Keratinocyte (primary cell): ENCODE results near the gene AHNAK2. TPM values are rescaled to one million over a fixed set of nuclear protein-coding genes. Genes with fewer than 3 reads are reported as not detected.

Source experiments
- DNase-seq: peaks from one replicate; pipeline ENCODE4 v3.0.0-alpha.2; 2011; ENCODE audit warnings: low read depth, missing footprints, low spot score
- FAIRE-seq: peaks from 2 replicates; lab custom pipeline; 2011; peaks lifted over from hg19 to GRCh38; lab: Jason Lieb, UNC
- H2AFZ ChIP-seq: 2 replicates; pipeline ENCODE4 v1.6.0; 2012; ENCODE audit warnings: low read length, control low read depth, inconsistent platforms; ENCODE audit not compliant: control insufficient read depth
- H3K27ac ChIP-seq: 2 replicates; pipeline ENCODE4 v1.5.1; 2011; ENCODE audit warnings: low read length; ENCODE audit not compliant: control insufficient read depth, insufficient read depth
- H3K27me3 ChIP-seq: 3 replicates; pipeline ENCODE4 v1.6.0; 2011; ENCODE audit warnings: low read length; ENCODE audit not compliant: control insufficient read depth, insufficient read depth; ENCODE audit errors: extremely low read depth
- H3K36me3 ChIP-seq, 2 experiments: 2 replicates in 1 of 2; 3 replicates in 1 of 2; pipeline ENCODE4 v1.5.1; 2011; ENCODE audit warnings: low read length in 2 of 2, mild to moderate bottlenecking in 1 of 2; ENCODE audit not compliant: control insufficient read depth in 2 of 2, insufficient read depth in 2 of 2; ENCODE audit errors: extremely low read depth in 1 of 2
- H3K4me1 ChIP-seq: 3 replicates; pipeline ENCODE4 v1.5.1; 2011; ENCODE audit warnings: low read length; ENCODE audit not compliant: control insufficient read depth, insufficient read depth; ENCODE audit errors: extremely low read depth
- H3K4me2 ChIP-seq: 3 replicates; pipeline ENCODE4 v1.6.0; 2011; ENCODE audit warnings: low read depth, low read length; ENCODE audit not compliant: control insufficient read depth, insufficient read depth; ENCODE audit errors: extremely low read depth
- H3K4me3 ChIP-seq, 3 experiments: fragments of 200-600 bp in 1 of 3; sonication (generic) in 1 of 3; 2 replicates in 2 of 3; 3 replicates in 1 of 3; pipeline ENCODE4 v1.5.1; 2011 to 2016; ENCODE audit warnings: low read length in 3 of 3, mild to moderate bottlenecking in 3 of 3, control low read depth in 2 of 3, inconsistent platforms in 1 of 3, low read depth in 1 of 3, mixed read lengths in 1 of 3, mixed run types in 1 of 3, moderate library complexity in 1 of 3; ENCODE audit not compliant: control insufficient read depth in 2 of 3, insufficient read depth in 2 of 3; ENCODE audit errors: extremely low read depth in 1 of 3
- H3K79me2 ChIP-seq: 2 replicates; pipeline ENCODE4 v1.6.0; 2012; ENCODE audit warnings: low read length; ENCODE audit not compliant: control insufficient read depth, insufficient read depth
- H3K9ac ChIP-seq: 3 replicates; pipeline ENCODE4 v1.6.0; 2011; ENCODE audit warnings: low read length; ENCODE audit not compliant: control insufficient read depth, insufficient read depth; ENCODE audit errors: extremely low read depth
- H3K9me1 ChIP-seq: 3 replicates; pipeline ENCODE4 v1.6.0; 2011; ENCODE audit warnings: low read length; ENCODE audit not compliant: control insufficient read depth, insufficient read depth; ENCODE audit errors: extremely low read depth
- H3K9me3 ChIP-seq: 2 replicates; pipeline ENCODE4 v1.5.1; 2012; ENCODE audit warnings: low read depth, low read length; ENCODE audit not compliant: control insufficient read depth
- H4K20me1 ChIP-seq: 3 replicates; pipeline ENCODE4 v1.6.0; 2011; ENCODE audit warnings: low read length; ENCODE audit not compliant: control insufficient read depth, insufficient read depth; ENCODE audit errors: extremely low read depth
- EZH2 ChIP-seq: IDR thresholded peaks from one replicate; pipeline ENCODE4 v1.6.1; 2012; ENCODE audit warnings: inconsistent platforms, mild to moderate bottlenecking, low read length, moderate library complexity
- dilution Hi-C: fragments of 300-500 bp; cut with MboI; formaldehyde crosslinking; loops from one replicate; pipeline ENCODE4 v1.7.0; 2020; ENCODE audit warnings: low sequenced_read_pairs; ENCODE audit not compliant: extremely low pct_ligation_motif_present
- polyA plus RNA-seq, 5 experiments: library from polyadenylated mRNA; depleted of rRNA in 3 of 5; stranded (reverse) in 3 of 5; stranded (forward) in 1 of 5; unstranded in 1 of 5; fragments of >200 nt; gene quantifications; 1 replicate in 1 of 5; 2 replicates in 3 of 5; 3 replicates in 1 of 5; pipeline versions ENCODE4 v1.2.1 to v1.2.3, GENCODE V29; 2011 to 2012; ENCODE audit warnings: missing spikeins in 2 of 5, low read depth in 1 of 5, low replicate concordance in 1 of 5
- TF ChIP-seq, protein P1 (sequence below), 3 experiments: IDR thresholded peaks in 1 of 3; conservative IDR thresholded peaks in 1 of 3; optimal IDR thresholded peaks in 1 of 3; 2 replicates in 2 of 3; 3 replicates in 1 of 3; pipeline versions ENCODE3 to v1.5.1; 2011; ENCODE audit warnings: low read length in 3 of 3, mild to moderate bottlenecking in 3 of 3, moderate library complexity in 2 of 3, control low read depth in 1 of 3, inconsistent platforms in 1 of 3; ENCODE audit not compliant: insufficient read depth in 2 of 3; ENCODE audit errors: extremely low read depth in 1 of 3

Gene AHNAK2
- polyA plus RNA-seq, 1 donor (not counting 4 experiments of a cell fraction or from before 2014, with no cell fraction given) = 164 TPM

DNA sequence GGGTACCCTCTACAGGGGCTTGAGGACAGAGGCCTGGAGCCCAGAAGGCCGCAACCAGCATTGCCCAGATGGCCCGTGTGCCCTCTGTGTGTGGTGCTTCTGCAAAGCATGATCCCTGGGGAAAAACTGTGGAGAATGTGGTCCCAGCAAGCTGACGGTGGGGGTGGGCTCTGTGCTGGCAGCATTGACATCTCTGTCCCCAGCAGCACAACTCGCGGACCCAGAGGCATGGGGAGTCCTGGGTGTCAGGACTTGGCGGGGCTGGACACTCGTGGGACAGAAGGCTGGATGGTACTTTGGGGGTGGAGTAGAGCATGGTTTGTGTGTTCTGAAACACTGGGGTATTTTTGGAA lies 11.8 kb upstream of the AHNAK2 start:
- H3K4me3 ChIP-seq = no peak overlapping the region
- H3K36me3 ChIP-seq = peaks cover 15 to 22% of the 10 kb centered on the region in 2 experiments
- FAIRE-seq (no peak), DNase-seq (no peak)
- no peaks in the 10 kb centered on the region for H3K9me1 ChIP-seq
- H3K27me3 ChIP-seq = no peaks in the 10 kb centered on the region
- peaks cover 7% of the 10 kb centered on the region for H3K4me1 ChIP-seq
- no peaks in the 10 kb centered on the region for H4K20me1 ChIP-seq
- H3K4me2 ChIP-seq = no peak overlapping the region
- no peak overlapping the region for H2AFZ ChIP-seq
- H3K9me3 ChIP-seq = no peaks in the 10 kb centered on the region
- H3K9ac ChIP-seq = no peak overlapping the region
- peaks cover 5% of the 10 kb centered on the region for H3K79me2 ChIP-seq
- H3K27ac ChIP-seq = no peak overlapping the region
- dilution Hi-C loops = no loop called here
- TF ChIP-seq, protein P1, sequence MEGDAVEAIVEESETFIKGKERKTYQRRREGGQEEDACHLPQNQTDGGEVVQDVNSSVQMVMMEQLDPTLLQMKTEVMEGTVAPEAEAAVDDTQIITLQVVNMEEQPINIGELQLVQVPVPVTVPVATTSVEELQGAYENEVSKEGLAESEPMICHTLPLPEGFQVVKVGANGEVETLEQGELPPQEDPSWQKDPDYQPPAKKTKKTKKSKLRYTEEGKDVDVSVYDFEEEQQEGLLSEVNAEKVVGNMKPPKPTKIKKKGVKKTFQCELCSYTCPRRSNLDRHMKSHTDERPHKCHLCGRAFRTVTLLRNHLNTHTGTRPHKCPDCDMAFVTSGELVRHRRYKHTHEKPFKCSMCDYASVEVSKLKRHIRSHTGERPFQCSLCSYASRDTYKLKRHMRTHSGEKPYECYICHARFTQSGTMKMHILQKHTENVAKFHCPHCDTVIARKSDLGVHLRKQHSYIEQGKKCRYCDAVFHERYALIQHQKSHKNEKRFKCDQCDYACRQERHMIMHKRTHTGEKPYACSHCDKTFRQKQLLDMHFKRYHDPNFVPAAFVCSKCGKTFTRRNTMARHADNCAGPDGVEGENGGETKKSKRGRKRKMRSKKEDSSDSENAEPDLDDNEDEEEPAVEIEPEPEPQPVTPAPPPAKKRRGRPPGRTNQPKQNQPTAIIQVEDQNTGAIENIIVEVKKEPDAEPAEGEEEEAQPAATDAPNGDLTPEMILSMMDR (optimal IDR thresholded peaks at IDR 0.05 in 1 of 3, IDR thresholded peaks at IDR 0.05 in 1 of 3, conservative IDR thresholded peaks at IDR 0.05 in 1 of 3; ENCODE audit: extremely low read depth in 1 of 3, insufficient read depth in 2 of 3, low read length in 3 of 3) = no peak
- no peak for TF ChIP-seq EZH2

DNA sequence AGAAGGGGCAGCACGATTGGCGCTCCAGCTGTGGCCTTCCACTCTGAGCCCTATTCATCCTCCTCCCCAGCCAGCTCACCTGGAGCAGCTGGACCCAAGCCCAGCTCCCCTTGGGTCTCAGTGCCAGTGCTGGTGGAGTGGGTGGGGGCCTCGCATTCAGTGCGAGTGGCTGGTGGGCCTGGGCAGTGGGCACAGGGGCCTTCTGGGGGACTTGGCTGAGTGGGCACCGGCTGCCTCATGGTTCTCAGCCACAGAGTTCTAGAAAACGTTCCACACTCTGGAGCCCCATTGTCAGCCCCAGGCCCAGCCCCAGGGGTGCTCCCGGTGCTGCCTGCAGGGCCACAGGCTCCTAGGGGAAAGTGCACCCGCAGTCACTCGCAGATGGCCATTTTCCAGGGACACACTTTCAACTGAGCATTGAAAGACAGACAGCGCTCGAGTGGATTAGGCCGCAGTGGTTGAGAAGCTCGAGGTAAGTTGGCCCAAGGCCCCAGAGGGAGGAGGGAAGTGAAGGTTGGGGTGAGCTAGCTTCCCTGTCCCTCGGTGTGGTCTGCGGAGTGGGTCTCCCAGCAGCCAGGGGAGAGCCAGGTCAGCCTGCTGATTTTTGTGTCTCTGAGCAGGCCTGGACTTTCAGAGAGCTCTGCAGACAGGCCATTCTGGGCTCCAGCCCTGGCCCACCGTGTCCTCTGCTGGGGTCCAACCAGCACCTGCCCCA lies 11.2 kb upstream of the AHNAK2 start:
- H3K9me3 ChIP-seq = no peaks in the 10 kb centered on the region
- H2AFZ ChIP-seq = no peak overlapping the region
- peaks cover 12 to 19% of the 10 kb centered on the region in 2 experiments for H3K36me3 ChIP-seq
- FAIRE-seq (no peak), DNase-seq (no peak)
- H3K9ac ChIP-seq = no peak overlapping the region
- no peaks in the 10 kb centered on the region for H3K9me1 ChIP-seq
- no peak overlapping the region for H3K4me3 ChIP-seq
- dilution Hi-C loops = no loop called here
- peaks cover 5% of the 10 kb centered on the region for H3K79me2 ChIP-seq
- H3K4me1 ChIP-seq = peaks cover 7% of the 10 kb centered on the region
- H3K27ac ChIP-seq = no peak overlapping the region
- H3K27me3 ChIP-seq = no peaks in the 10 kb centered on the region
- H3K4me2 ChIP-seq = no peak overlapping the region
- TF ChIP-seq, protein P1 (optimal IDR thresholded peaks at IDR 0.05 in 1 of 3, IDR thresholded peaks at IDR 0.05 in 1 of 3, conservative IDR thresholded peaks at IDR 0.05 in 1 of 3; ENCODE audit: extremely low read depth in 1 of 3, insufficient read depth in 2 of 3, low read length in 3 of 3) = no peak
- TF ChIP-seq EZH2 = no peak
- H4K20me1 ChIP-seq = no peaks in the 10 kb centered on the region
